Effector memory CD4-positive, alpha-beta T cell (primary cell): ENCODE results near the gene CHSY1.

ENCODE experiments used
- DNase-seq, 3 donors: peaks; one replicate each; pipeline ENCODE4 v3.0.0-alpha.2; 2020
- H3K27ac ChIP-seq: 2 replicates; pipeline ENCODE4 v1.7.0; 2013; ENCODE audit warnings: mild to moderate bottlenecking, low read length, moderate library complexity; ENCODE audit not compliant: insufficient read depth, poor library complexity, severe bottlenecking
- H3K27me3 ChIP-seq: replicated peaks from 2 replicates; pipeline ENCODE4 v1.7.0; 2013; ENCODE audit warnings: mild to moderate bottlenecking, low read length; ENCODE audit not compliant: insufficient read depth, control insufficient read depth, poor library complexity, severe bottlenecking
- H3K36me3 ChIP-seq: 2 replicates; pipeline ENCODE4 v1.7.0; 2013; ENCODE audit warnings: mild to moderate bottlenecking, low read length, moderate library complexity; ENCODE audit not compliant: control insufficient read depth, insufficient read depth
- H3K4me1 ChIP-seq: 2 replicates; pipeline ENCODE4 v1.7.0; 2013; ENCODE audit warnings: low read length, mild to moderate bottlenecking; ENCODE audit not compliant: control insufficient read depth, insufficient read depth, poor library complexity, severe bottlenecking
- H3K4me3 ChIP-seq: 2 replicates; pipeline ENCODE4 v1.7.0; 2013; ENCODE audit warnings: low read length, low read depth, mild to moderate bottlenecking; ENCODE audit not compliant: insufficient read depth, poor library complexity, severe bottlenecking
- H3K9me3 ChIP-seq: 2 replicates; pipeline ENCODE4 v1.7.0; 2013; ENCODE audit warnings: mild to moderate bottlenecking, low read length, moderate library complexity; ENCODE audit not compliant: control insufficient read depth

Gene CHSY1

DNA sequence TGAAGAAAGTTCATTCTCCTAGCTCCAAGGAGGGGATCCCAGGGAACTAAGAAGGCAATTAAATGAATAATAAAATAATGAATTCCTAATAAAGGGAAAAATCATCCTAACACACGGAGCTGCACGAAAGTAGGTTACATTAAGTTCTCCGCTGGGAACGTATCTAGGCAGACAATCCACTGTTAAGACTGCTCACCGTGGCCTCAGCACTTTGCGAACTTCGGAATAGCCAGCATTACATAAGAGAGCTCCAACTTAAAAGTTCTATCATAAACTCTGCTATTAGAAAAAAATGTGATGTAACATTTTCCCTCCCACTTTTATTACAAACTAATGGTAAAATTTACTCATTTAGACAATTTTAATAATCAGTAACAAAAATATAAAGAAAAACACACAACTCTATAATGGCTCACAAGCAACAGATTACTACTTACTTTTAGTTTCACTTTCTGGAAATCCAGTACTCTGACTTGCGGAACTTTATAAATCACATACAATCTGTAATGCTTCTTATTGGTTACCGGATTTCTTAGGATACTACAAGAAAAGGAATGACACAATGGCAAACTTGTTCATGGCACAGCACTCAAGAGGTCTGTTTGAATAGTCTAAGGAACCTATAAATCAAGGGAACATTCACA is 34.7 kb upstream of the CHSY1 start:
- Histone ChIP-seq H3K36me3 (peaks cover 77% of the 10 kb centered on the region), H3K27me3 (no peaks in the 10 kb centered on the region), H3K4me3 (no peak overlapping the region), H3K9me3 (no peaks in the 10 kb centered on the region), H3K27ac (no peak overlapping the region), H3K4me1 (peaks cover 2% of the 10 kb centered on the region)
- DNase-seq: no peak

DNA sequence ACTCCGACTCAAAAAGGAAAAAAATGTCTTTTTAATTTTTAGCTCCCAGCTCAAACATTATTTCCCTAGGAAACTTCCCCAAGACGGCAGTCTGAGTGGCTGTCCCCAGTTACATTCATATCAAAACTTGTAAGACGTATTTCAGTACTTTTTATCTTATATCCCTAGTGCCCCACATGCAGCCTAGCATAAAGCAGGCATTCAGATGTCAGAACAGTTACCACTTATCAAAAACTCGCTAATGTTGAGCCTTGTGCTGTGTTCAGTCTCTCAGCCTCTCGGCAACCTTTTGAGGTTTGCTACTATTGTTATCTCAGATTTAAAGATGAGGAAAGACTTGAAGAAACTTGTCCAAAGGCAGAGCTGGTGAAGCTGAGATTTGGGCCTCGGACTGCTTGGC is 32.1 kb upstream of the CHSY1 start:
- Histone ChIP-seq H3K36me3 (peaks cover 74% of the 10 kb centered on the region), H3K4me1 (no peaks in the 10 kb centered on the region), H3K9me3 (no peaks in the 10 kb centered on the region), H3K27ac (no peak overlapping the region), H3K4me3 (no peak overlapping the region), H3K27me3 (no peaks in the 10 kb centered on the region)
- DNase-seq: no peak

DNA sequence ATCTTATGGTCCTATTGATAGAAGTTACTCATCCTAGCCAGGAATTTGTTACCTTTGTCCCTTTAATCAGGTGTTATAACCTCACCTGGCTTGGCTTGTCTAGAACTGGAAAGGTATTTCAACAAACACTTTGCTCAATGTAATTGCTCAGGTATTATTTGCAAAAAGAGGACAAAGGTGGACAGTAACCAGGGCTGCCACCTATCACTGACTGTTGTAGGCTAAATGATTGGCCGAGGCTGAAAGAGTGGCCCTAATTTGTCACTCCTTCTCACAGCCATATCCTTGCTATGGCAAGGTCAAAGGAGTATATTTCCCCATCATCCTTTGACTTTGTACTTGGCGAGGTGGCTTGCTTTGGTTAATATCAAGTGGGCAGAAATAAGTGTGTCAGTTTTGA is 28.2 kb upstream of the CHSY1 start:
- Histone ChIP-seq H3K27ac (no peak overlapping the region), H3K9me3 (no peaks in the 10 kb centered on the region), H3K27me3 (no peaks in the 10 kb centered on the region), H3K36me3 (peaks cover 46% of the 10 kb centered on the region), H3K4me1 (peaks cover 14% of the 10 kb centered on the region), H3K4me3 (no peak overlapping the region)
- no peak for DNase-seq

DNA sequence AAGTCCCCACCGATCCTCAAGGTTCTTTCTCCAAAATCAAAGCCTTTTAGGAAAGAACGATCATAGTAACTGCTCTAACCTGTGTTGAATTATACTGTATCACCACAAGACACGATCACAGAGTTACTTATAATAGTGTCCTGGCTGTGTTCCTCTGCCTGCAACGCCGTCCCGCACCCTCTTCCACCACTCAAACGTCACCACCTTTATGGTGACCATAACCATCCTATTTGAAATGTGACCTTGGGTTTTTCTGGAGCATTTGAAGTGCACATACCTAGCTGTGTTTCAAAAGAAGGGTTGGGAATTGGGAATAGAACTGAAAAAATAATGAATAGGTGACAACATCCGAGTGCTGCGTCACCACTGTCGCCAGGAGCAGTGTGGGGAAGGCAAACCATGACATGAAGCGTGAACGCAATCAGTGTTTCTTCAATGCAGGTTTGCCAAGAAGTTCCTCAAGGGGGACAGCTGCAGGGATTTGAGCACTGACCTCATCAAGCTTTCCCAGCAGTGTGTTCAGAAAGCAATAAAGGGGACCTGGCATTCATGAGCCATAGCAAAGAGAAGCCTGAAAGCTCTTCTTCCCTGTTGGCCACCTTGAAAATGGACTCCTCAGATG is 26.2 kb upstream of the CHSY1 start:
- H3K4me1 ChIP-seq: peaks cover 14% of the 10 kb centered on the region
- no peak for DNase-seq
- no peaks in the 10 kb centered on the region for H3K9me3 ChIP-seq
- H3K27ac ChIP-seq: peak overlapping the region; percentile 75
- H3K27me3 ChIP-seq: no peaks in the 10 kb centered on the region
- H3K4me3 ChIP-seq: peak overlapping the region; percentile 93
- H3K36me3 ChIP-seq: peaks cover 47% of the 10 kb centered on the region

GRCh38 chr15:101277038-101277822 is 25.4 kb upstream of the CHSY1 start, which contains the start of gene SELENOS:
Gene SELENOS (minus strand): TSS chr15:101277485. CDS start chr15:101277417, 68 bp downstream.
- Histone ChIP-seq H3K4me3 (peak within 1 kb of the TSS; percentile 93), H3K9me3 (no peaks in the 10 kb centered on the region), H3K27me3 (no peaks in the 10 kb centered on the region), H3K36me3 (peaks cover 47% of the 10 kb centered on the region), H3K4me1 (peaks cover 14% of the 10 kb centered on the region), H3K27ac (peak within 1 kb of the TSS; percentile 75)
- DNase-seq: peak; percentile 75 to 84 (median 81)

GRCh38 chr15:101276501-101277037 is 24.7 kb upstream of the CHSY1 start:
- H3K36me3 ChIP-seq: peaks cover 47% of the 10 kb centered on the region
- peak overlapping the region; percentile 93 for H3K4me3 ChIP-seq
- H3K27me3 ChIP-seq: no peaks in the 10 kb centered on the region

GRCh38 chr15:101275018-101275417 is 23.2 kb upstream of the CHSY1 start:
- no peak overlapping the region for H3K4me3 ChIP-seq
- H3K36me3 ChIP-seq: peaks cover 50% of the 10 kb centered on the region
- DNase-seq: no peak
- no peaks in the 10 kb centered on the region for H3K27me3 ChIP-seq
- no peaks in the 10 kb centered on the region for H3K9me3 ChIP-seq
- H3K27ac ChIP-seq: no peak overlapping the region
- peaks cover 14% of the 10 kb centered on the region for H3K4me1 ChIP-seq

More at GRCh38 chr15:101276501-101277037, 24.7 kb upstream of the CHSY1 start:
- no peaks in the 10 kb centered on the region for H3K9me3 ChIP-seq
- H3K4me1 ChIP-seq: peaks cover 14% of the 10 kb centered on the region
- H3K27ac ChIP-seq: peak overlapping the region; percentile 75
- no peak for DNase-seq

DNA sequence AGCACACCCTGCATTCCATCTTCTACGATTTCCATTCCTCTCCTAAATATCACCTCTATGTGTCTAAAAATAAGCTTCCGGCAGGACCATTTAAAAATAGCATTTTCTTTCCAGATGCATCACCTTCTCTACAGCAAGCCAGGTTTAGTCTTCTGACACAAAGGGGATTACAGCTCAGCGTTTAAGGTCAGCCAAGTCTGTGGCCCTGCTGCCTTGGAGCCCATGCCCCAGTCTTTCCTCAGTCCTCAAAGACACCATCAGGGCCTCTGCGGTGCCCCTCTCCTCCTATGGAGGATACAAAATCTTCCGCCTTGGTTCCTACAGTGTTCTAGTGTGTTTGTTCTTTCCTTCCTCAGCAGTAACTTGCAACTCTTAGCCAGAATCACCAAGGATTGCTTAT is 21.7 kb upstream of the CHSY1 start:
- Histone ChIP-seq H3K4me3 (no peak overlapping the region), H3K36me3 (peaks cover 49% of the 10 kb centered on the region)
- DNase-seq: no peak

GRCh38 chr15:101272584-101272983 is 20.7 kb upstream of the CHSY1 start:
- peaks cover 11% of the 10 kb centered on the region for H3K4me1 ChIP-seq
- peaks cover 49% of the 10 kb centered on the region for H3K36me3 ChIP-seq
- no peaks in the 10 kb centered on the region for H3K9me3 ChIP-seq
- H3K27ac ChIP-seq: no peak overlapping the region
- no peak for DNase-seq
- no peaks in the 10 kb centered on the region for H3K27me3 ChIP-seq
- H3K4me3 ChIP-seq: no peak overlapping the region

More for the DNA sequence above, 21.7 kb upstream of the CHSY1 start:
- Histone ChIP-seq H3K9me3 (no peaks in the 10 kb centered on the region), H3K27ac (no peak overlapping the region), H3K4me1 (peaks cover 14% of the 10 kb centered on the region), H3K27me3 (no peaks in the 10 kb centered on the region)
